A204.1 (cell line): ENCODE results near the gene SLC12A3.

Source experiments
- FAIRE-seq: peaks from 2 replicates; lab custom pipeline; 2012; peaks lifted over from hg19 to GRCh38; lab: Jason Lieb, UNC

Gene SLC12A3

DNA sequence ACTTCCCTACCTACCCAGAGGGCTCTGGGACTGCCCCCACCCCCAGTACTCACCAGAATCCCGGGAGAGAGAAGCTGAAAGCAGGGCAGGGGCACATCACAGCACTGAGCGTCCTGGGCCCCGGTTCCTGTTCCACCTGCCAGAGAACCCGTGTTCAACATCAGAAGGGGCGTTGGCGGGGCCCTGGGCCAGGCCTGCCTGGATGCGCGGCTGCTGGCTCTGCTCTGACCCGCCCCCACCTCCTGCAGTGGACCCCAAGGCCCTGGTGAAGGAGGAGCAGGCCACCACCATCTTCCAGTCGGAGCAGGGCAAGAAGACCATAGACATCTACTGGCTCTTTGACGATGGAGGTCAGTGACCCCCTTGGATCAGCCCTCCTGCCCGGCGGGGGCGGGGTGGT, 27.7 kb downstream of the SLC12A3 start:
- FAIRE-seq, result no peak

DNA sequence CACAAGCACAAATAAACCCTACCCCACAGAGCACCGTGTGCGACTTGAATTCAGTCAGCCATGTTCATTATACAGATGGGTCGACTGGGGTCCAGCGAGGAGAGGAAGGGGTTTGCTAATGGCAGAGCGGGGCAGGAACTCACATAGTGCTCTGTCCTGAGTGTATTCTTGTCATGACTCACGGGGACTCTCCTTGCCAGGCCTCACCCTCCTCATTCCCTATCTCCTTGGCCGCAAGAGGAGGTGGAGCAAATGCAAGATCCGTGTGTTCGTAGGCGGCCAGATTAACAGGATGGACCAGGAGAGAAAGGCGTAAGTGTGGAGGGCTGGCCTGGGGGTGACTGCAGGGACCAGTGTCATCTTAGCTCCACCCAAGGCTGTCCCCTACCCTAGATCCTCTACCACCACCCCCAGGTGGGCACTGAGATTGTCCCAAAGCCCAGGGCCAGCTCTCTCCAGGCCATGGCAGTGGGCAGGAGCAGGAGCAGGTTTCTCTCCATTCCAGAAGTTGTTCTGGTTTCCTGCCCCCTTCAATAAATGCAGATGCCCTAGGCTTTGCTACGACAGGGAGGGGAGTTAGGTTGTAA, 29.4 kb downstream of the SLC12A3 start:
- no peak for FAIRE-seq

- FAIRE-seq, result no peak
Observed at GRCh38 chr16:56895813-56896212, 30.8 kb downstream of the SLC12A3 start.

- no peak for FAIRE-seq
Observed at GRCh38 chr16:56896244-56896643, 31.2 kb downstream of the SLC12A3 start.

- FAIRE-seq, result no peak
Observed at GRCh38 chr16:56897026-56897799, 32.2 kb downstream of the SLC12A3 start.

GRCh38 chr16:56898847-56899246, 33.8 kb downstream of the SLC12A3 start:
- no peak for FAIRE-seq

DNA sequence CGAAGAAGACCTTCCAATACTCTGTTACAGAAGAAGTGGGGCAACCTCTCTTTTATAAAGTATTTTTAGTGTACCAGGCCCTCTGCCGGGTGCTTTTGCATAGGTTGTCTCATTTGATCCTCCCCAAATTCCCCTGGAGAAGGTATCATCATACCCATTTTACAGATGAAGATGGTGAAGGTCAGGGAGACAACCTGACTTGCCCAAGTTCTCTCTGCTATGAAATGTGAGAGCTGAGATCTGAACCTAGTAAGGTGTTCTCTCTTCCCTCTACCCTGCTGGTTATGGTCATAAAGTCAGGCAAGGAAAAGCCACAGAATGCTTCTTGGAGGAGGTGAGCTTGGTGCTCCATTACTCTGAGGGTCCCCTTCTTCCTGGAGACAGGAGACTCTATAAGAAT, 38.9 kb downstream of the SLC12A3 start:
- FAIRE-seq, result no peak

- FAIRE-seq, result no peak
Observed at GRCh38 chr16:56907401-56907800, 42.4 kb downstream of the SLC12A3 start.

DNA sequence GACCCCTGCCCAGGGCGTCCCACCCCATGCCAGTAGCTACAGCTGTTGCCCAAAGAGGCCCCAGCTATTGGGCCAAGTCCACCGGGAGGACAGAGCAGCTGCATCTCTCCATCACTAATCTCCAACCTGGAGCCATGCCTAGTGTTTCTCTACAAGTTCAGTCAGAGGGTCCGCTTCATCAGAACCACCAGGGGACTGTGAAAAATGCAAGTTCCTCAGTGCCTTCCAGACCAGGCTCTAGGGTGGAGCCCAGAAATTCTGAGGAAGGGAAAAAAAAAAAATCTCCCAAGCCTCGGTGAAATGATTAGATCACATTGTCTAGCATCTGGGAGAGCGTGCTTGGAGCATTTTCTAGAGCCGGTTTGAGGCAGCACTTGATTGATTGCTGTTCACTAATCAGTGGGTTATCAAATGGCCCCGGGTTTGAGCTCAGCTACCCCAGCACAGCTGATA, 44.5 kb downstream of the SLC12A3 start:
- no peak for FAIRE-seq

DNA sequence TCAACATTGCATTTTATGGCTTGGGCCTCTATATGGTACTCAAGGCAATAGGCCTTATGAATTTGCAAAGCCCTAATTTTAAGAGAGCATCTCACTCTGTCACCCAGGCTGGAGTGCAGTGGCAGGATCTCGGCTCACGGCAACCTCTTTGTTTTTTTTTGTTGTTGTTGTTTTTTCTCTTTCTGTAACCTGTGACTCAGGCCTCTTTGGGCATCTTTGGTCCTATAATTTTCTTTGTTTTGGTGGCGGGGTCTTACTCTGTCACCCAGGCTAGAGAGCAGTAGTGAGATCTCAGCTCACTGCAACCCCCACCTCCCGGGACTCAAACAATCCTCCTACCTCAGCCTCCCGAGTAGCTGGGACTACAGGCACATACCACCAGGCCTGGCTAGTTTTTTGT, 45.1 kb downstream of the SLC12A3 start:
- FAIRE-seq, result no peak

DNA sequence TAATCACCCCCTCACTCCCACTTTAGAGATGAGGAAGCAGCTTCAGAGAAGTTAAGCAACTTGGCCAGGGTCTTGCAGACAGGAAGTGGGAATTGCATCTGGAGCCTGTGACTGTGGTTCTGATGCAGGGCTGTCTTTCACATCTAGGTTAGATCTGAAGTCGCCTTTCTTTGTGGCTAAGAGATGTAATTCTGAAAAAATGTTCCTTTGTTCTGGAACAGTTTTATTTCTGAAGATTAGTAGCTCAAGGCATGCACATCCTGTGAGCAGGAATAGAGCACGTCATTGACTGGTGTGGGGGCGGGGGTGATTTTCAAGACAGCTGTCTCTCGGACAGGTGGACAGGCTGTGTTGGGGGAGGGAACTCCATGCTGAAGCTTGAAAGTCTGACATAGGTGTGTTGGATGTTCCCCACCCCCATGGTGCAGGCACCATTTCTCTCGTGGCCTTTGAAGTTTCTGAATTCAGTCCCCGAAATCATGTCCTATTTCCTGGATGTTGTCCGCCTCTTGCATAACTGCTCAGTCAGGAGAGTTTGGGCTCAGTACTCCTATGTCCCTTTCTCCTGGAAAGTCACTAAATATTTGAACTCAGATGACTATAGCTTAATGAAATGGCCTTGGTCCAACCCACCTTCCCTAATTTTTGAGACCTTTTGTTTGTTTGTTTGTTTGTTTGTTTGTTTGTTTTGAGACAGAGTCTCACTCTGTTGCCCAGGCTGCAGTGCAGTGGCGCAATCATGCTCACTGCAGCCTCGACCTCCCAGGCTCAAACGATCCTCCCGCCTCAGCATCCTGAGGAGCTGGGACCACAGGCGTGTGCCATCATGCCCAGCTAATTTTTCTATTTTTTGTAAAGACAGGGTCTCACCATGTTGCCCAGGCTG, 45.9 kb downstream of the SLC12A3 start:
- FAIRE-seq, result no peak

- no peak for FAIRE-seq
Observed at GRCh38 chr16:56911771-56912571, 47.0 kb downstream of the SLC12A3 start.

GRCh38 chr16:56912746-56913708, 48.0 kb downstream of the SLC12A3 start:
- no peak for FAIRE-seq

DNA sequence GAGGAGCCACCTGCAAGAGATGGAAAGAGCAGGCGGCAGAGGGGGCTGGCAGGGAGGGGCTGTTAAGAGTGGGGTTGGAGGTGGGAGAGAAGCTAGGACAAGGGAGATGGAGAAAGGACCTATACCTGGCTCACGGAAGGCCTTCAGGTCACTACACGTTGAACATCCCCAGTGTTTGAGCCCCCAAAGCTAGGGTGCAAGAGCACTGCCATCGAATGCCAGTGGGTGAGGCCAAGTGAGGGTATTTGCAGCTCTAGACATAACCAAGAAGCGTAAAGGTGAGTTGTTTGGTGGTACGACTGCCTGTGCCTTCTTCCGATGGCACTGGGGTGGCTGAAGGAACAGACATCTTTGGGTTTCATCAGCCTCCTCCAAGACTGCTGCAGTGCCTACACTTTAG, 49.9 kb downstream of the SLC12A3 start:
- no peak for FAIRE-seq

GRCh38 chr16:56915336-56916119, 50.5 kb downstream of the SLC12A3 start:
- no peak for FAIRE-seq

DNA sequence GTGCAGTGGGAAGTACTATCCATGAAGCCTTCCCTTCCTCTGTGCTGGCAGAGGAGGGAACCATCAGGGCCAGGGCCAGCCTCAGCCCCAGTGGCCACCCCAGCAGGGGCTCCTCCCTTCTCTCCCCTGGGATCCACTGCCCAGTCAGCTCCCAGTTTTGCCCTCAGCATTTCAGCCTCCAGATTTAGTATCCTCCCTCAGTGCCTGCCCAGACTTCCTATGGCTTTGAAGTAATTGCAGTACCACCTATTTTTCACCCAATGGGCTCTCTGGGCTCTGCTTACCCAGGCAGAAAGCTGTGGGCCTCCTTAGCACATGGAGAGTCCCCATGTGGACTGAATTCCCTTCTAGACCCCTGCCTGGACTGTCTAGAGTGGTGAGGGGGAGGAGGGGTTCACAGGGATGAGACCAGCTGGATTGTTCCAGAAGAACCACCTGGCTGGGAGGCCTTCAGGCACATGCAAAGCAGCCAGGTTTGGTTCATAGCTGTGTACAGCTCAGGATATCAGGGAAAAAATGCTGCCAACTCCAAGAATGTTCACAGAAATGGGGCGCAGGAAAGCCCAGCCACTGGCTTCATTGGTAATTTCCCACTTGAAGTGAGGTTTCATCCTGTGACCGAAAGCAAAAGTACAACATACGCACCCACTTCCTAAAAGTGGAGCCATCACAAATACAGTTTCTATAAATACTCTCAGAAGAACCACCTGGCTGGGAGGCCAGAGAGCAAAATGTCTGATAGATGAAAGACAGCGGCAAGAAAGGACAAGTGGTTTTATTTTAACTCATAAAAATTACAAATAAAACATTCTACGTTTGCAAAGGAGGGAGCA, 51.8 kb downstream of the SLC12A3 start:
- FAIRE-seq, result no peak

DNA sequence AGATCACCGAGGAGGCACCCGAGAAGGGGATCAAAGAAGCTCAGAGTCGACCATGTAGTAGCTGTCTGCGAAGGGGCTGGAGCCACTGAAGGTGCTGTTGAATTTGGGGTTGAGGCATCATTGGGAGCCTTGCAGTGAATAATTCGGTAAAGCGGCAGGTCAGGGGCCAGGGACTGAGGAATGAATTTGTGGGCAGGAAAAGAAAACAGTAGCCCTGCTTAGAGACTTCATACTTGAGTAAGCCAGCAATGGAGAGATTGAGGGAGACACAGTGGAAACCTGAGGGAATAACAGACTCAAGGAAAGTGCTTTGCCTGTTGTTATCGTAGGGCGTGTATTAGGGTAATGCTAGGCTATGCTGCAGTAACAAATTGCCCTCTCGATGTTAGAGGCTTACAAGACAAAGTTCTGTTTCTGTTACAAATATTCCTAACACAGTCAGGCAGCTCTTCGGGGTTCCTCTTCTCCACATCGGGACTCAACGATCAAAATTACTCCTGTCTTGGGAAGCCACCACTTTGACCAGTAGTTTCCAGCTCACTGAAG, 53.5 kb downstream of the SLC12A3 start:
- no peak for FAIRE-seq

- FAIRE-seq, result no peak
Observed at GRCh38 chr16:56919099-56919800, 54.2 kb downstream of the SLC12A3 start.
